Measurements from ENCODE around the gene SNX21.

SNX21 gene

GRCh38 chr20:45835825-45836224, 2.2 kb downstream of the SNX21 start:
- Histone ChIP-seq H3K9me3 (ENCODE audit: control insufficient read depth, insufficient read depth, low read length) (no peaks in the 10 kb centered on the region), H3K4me1 (ENCODE audit: control insufficient read depth, low read length) (peaks cover 11% of the 10 kb centered on the region), H3K36me3 (ENCODE audit: control insufficient read depth, low read length) (no peaks in the 10 kb centered on the region), H4K20me1 (ENCODE audit: control insufficient read depth, insufficient read depth, low read depth, low read length) (no peaks in the 10 kb centered on the region), H3K9me2 (replicated peaks; ENCODE audit: control insufficient read depth, low read length) (no peaks in the 10 kb centered on the region), H3K27ac (ENCODE audit: low read depth, low read length) (no peak overlapping the region), H3K79me2 (ENCODE audit: control insufficient read depth, low read length) (no peaks in the 10 kb centered on the region), H3F3A (ENCODE audit: control insufficient read depth, insufficient read depth) (0 out of 2 replicates have a peak, but pooled peaks cover 2% of the 10 kb centered on the region), H3K4me3 (ENCODE audit: low read length) (no peak overlapping the region), H3K27me3 (ENCODE audit: control insufficient read depth, low read length) (peaks cover 20% of the 10 kb centered on the region), H3K4me2 (ENCODE audit: low read length) (no peak overlapping the region)
- TF ChIP-seq EZH2phosphoT487 (IDR thresholded peaks at IDR 0.05; ENCODE audit: borderline replicate concordance, low read length) (no peak), CTCF (IDR thresholded peaks at IDR 0.05; ENCODE audit: low read depth, low read length, poor library complexity, severe bottlenecking) (no peak)

- no peak overlapping the region for H3K4me3 ChIP-seq (ENCODE audit: low read length)
- H4K20me1 ChIP-seq (ENCODE audit: control insufficient read depth, insufficient read depth, low read depth, low read length) = no peaks in the 10 kb centered on the region
- H3K27me3 ChIP-seq (ENCODE audit: control insufficient read depth, low read length) = peaks cover 18% of the 10 kb centered on the region
- H3K9me2 ChIP-seq (replicated peaks; ENCODE audit: control insufficient read depth, low read length) = no peaks in the 10 kb centered on the region
- 0 out of 2 replicates have a peak, but pooled peaks cover 2% of the 10 kb centered on the region for H3F3A ChIP-seq (ENCODE audit: control insufficient read depth, insufficient read depth)
- peaks cover 16% of the 10 kb centered on the region for H3K4me1 ChIP-seq (ENCODE audit: control insufficient read depth, low read length)
- no peak for TF ChIP-seq EZH2phosphoT487 (IDR thresholded peaks at IDR 0.05; ENCODE audit: borderline replicate concordance, low read length)
- TF ChIP-seq CTCF (IDR thresholded peaks at IDR 0.05; ENCODE audit: low read depth, low read length, poor library complexity, severe bottlenecking) = no peak
- no peak overlapping the region for H3K4me2 ChIP-seq (ENCODE audit: low read length)
- H3K27ac ChIP-seq (ENCODE audit: low read depth, low read length) = no peak overlapping the region
- H3K79me2 ChIP-seq (ENCODE audit: control insufficient read depth, low read length) = no peaks in the 10 kb centered on the region
- no peaks in the 10 kb centered on the region for H3K9me3 ChIP-seq (ENCODE audit: control insufficient read depth, insufficient read depth, low read length)
- H3K36me3 ChIP-seq (ENCODE audit: control insufficient read depth, low read length) = no peaks in the 10 kb centered on the region
These were observed 3.2 kb downstream of the SNX21 start for GRCh38 chr20:45836841-45837240.

DNA sequence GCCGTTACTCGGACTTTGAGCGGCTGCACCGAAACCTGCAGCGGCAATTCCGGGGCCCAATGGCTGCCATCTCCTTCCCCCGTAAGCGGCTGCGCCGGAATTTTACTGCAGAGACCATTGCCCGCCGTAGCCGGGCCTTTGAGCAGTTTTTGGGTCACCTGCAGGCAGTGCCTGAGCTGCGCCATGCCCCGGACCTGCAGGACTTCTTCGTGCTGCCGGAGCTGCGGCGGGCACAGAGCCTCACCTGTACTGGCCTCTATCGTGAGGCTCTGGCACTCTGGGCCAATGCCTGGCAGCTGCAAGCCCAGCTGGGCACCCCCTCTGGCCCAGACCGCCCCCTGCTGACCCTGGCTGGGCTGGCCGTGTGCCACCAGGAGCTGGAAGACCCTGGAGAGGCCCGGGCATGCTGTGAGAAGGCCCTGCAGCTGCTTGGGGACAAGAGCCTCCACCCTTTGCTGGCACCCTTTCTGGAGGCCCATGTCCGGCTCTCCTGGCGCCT, 7.2 kb downstream of the SNX21 start:
- no peak overlapping the region for H3K4me3 ChIP-seq (ENCODE audit: low read length)
- H3K36me3 ChIP-seq (ENCODE audit: control insufficient read depth, low read length) = peaks cover 24% of the 10 kb centered on the region
- 0 out of 2 replicates have a peak, but pooled peaks cover 2% of the 10 kb centered on the region for H3F3A ChIP-seq (ENCODE audit: control insufficient read depth, insufficient read depth)
- no peaks in the 10 kb centered on the region for H4K20me1 ChIP-seq (ENCODE audit: control insufficient read depth, insufficient read depth, low read depth, low read length)
- no peaks in the 10 kb centered on the region for H3K9me3 ChIP-seq (ENCODE audit: control insufficient read depth, insufficient read depth, low read length)
- H3K79me2 ChIP-seq (ENCODE audit: control insufficient read depth, low read length) = no peaks in the 10 kb centered on the region
- H3K4me2 ChIP-seq (ENCODE audit: low read length) = no peak overlapping the region
- no peaks in the 10 kb centered on the region for H3K9me2 ChIP-seq (replicated peaks; ENCODE audit: control insufficient read depth, low read length)
- no peak overlapping the region for H3K27ac ChIP-seq (ENCODE audit: low read depth, low read length)
- no peaks in the 10 kb centered on the region for H3K27me3 ChIP-seq (ENCODE audit: control insufficient read depth, low read length)
- TF ChIP-seq CTCF (IDR thresholded peaks at IDR 0.05; ENCODE audit: low read depth, low read length, poor library complexity, severe bottlenecking) (no peak), EZH2phosphoT487 (IDR thresholded peaks at IDR 0.05; ENCODE audit: borderline replicate concordance, low read length) (no peak)
- peaks cover 20% of the 10 kb centered on the region for H3K4me1 ChIP-seq (ENCODE audit: control insufficient read depth, low read length)
